GM21723 (cell line): ENCODE measurements around the gene ALAS2.
"Not testable (repeated sequence)": the region's sequence is repeated elsewhere in the genome, so short reads cannot be mapped to it uniquely, and the experiment has no call there.

ENCODE experiments used
- ATAC-seq: cut with Tn5 transposase; IDR thresholded peaks from one replicate; pipeline ENCODE4 v1.9.1; 2021; ENCODE audit warnings: mild to moderate bottlenecking, moderate library complexity; ENCODE audit not compliant: unreplicated experiment

Gene ALAS2

GRCh38 chrX:55030271-55031205 is at the start of gene ALAS2:
TSS of gene ALAS2 (minus strand) at chrX:55030977. CDS start at chrX:55026000, 4,977 bp downstream.
- no peak for ATAC-seq

- no peak for ATAC-seq
Observed at GRCh38 chrX:55074851-55075467, 44.2 kb upstream of the ALAS2 start, which contains the start of gene PAGE2B. TSS of gene PAGE2B (plus strand) at chrX:55075030. CDS start at chrX:55076042, 1,012 bp downstream.

- ATAC-seq: no peak
Observed at GRCh38 chrX:55072286-55072685, 41.5 kb upstream of the ALAS2 start.

GRCh38 chrX:55067180-55067579 is 36.4 kb upstream of the ALAS2 start:
- ATAC-seq: not testable (repeated sequence)

GRCh38 chrX:55057675-55058249 is 27.0 kb upstream of the ALAS2 start:
- no peak for ATAC-seq

- ATAC-seq: no peak
Observed at GRCh38 chrX:55056820-55057674, 26.3 kb upstream of the ALAS2 start.

GRCh38 chrX:55050599-55050998 is 19.8 kb upstream of the ALAS2 start:
- not testable (repeated sequence) for ATAC-seq

GRCh38 chrX:55041514-55041913 is 10.7 kb upstream of the ALAS2 start:
- ATAC-seq: no peak

- no peak for ATAC-seq
Observed at GRCh38 chrX:55039471-55039870, 8.7 kb upstream of the ALAS2 start.

- ATAC-seq: no peak
Observed at GRCh38 chrX:55033429-55033828, 2.7 kb upstream of the ALAS2 start.

GRCh38 chrX:55029291-55029690 is 1.5 kb downstream of the ALAS2 start:
- no peak for ATAC-seq

- no peak for ATAC-seq
Observed at GRCh38 chrX:55028611-55029010, 2.2 kb downstream of the ALAS2 start.

GRCh38 chrX:55028040-55028439 is 2.7 kb downstream of the ALAS2 start:
- ATAC-seq: no peak

- no peak for ATAC-seq
Observed at GRCh38 chrX:55026840-55027239, 3.9 kb downstream of the ALAS2 start.

GRCh38 chrX:55026143-55026542 is 4.6 kb downstream of the ALAS2 start:
- no peak for ATAC-seq

- ATAC-seq: no peak
Observed at GRCh38 chrX:55014897-55015299, 15.9 kb downstream of the ALAS2 start.

GRCh38 chrX:55011294-55011693 is 19.5 kb downstream of the ALAS2 start:
- no peak for ATAC-seq

- ATAC-seq: no peak
Observed at GRCh38 chrX:55008571-55009358, 22.0 kb downstream of the ALAS2 start.

- ATAC-seq: no peak
Observed at GRCh38 chrX:55007656-55008055, 23.1 kb downstream of the ALAS2 start.
